ENCODE results near the gene DBF4B. TPM values are rescaled to one million over a fixed set of nuclear protein-coding genes. Genes with fewer than 3 reads are reported as not detected.

The DBF4B gene
- total and polyA plus RNA-seq, 2 of the 13 experiments (the other 11 are each of a cell fraction or from before 2014, with no cell fraction given): 11.7 to 13.2 TPM

GRCh38 chr17:44774271-44775135, 66.0 kb downstream of the DBF4B start (continued):
- no peak; the same call in 1 of the 2 replicates for TF ChIP-seq ZNF574 (CRISPR knock-in tag; IDR thresholded peaks at IDR 0.05)
- TF ChIP-seq SKIL (CRISPR knock-in tag; IDR thresholded peaks at IDR 0.05; ENCODE audit: borderline replicate concordance): no peak; the same call in 1 of the 2 replicates
- TF ChIP-seq ZZZ3 (CRISPR knock-in tag; IDR thresholded peaks at IDR 0.05; ENCODE audit: borderline replicate concordance): no peak
- TF ChIP-seq ZNF251 (CRISPR knock-in tag; IDR thresholded peaks at IDR 0.05): no peak
- no peak; the same call in 1 of the 2 replicates for TF ChIP-seq KMT2B (CRISPR knock-in tag; IDR thresholded peaks at IDR 0.05)
- TF ChIP-seq HBP1 (CRISPR knock-in tag; IDR thresholded peaks at IDR 0.05; ENCODE audit: low read depth): no peak
- no peak; the same call in 1 of the 2 replicates for TF ChIP-seq SRF (IDR thresholded peaks at IDR 0.05; ENCODE audit: low read depth, low read length)
- TF ChIP-seq IKZF5 (CRISPR knock-in tag; IDR thresholded peaks at IDR 0.05): no peak
- TF ChIP-seq MTA1 (CRISPR knock-in tag; IDR thresholded peaks at IDR 0.05; ENCODE audit: borderline replicate concordance): 0 out of 2 replicates have a peak, but pooled peaks have one; percentile 38
- TF ChIP-seq CHD2 (IDR thresholded peaks at IDR 0.05; ENCODE audit: low read depth, low read length): no peak
- TF ChIP-seq MNT (IDR thresholded peaks at IDR 0.05): no peak
- TF ChIP-seq ZBTB25 (CRISPR knock-in tag; IDR thresholded peaks at IDR 0.05): no peak
- TF ChIP-seq MED1 (CRISPR knock-in tag; IDR thresholded peaks at IDR 0.05): peak; percentile 33; the same call in 1 of the 2 replicates
- TF ChIP-seq PHF5A (CRISPR knock-in tag; IDR thresholded peaks at IDR 0.05; ENCODE audit: low read depth, unreplicated experiment): peak; percentile 47
- TF ChIP-seq RFXANK (CRISPR knock-in tag; IDR thresholded peaks at IDR 0.05): no peak
- 0 out of 2 replicates have a peak, but pooled peaks have one; percentile 31 for TF ChIP-seq PITX1 (CRISPR knock-in tag; IDR thresholded peaks at IDR 0.05)

Measured in HepG2 (cell line).